Right atrium auricular region (tissue), 2 donors: ENCODE results near the gene SCAMP2. TPM values are rescaled to one million over a fixed set of nuclear protein-coding genes. Genes with fewer than 3 reads are reported as not detected.
A peak's percentile ranks its signal among the peaks of the same experiment; 100 is the strongest.

Experiments
- DNase-seq: peaks from one replicate; pipeline ENCODE4 v3.0.0-alpha.2; 2019; ENCODE audit warnings: low spot score
- H3K27ac ChIP-seq, 2 donors: fragments of 200-600 bp; sonication (generic); 1 replicate in 1 of 2; 2 replicates in 1 of 2; pipeline ENCODE4 v1.5.1; 2016 to 2019
- H3K27me3 ChIP-seq, 2 donors: fragments of 200-600 bp; sonication (generic); one replicate each; pipeline versions ENCODE4 v1.5.1 to v1.6.0; 2017 to 2019
- H3K36me3 ChIP-seq: fragments of 200-600 bp; sonication (generic); one replicate; pipeline ENCODE4 v1.5.1; 2016
- H3K4me1 ChIP-seq, 2 donors: fragments of 200-600 bp; sonication (generic); one replicate each; pipeline versions ENCODE4 v1.5.1 to v1.6.0; 2017 to 2019
- H3K4me3 ChIP-seq, 2 donors: fragments of 200-600 bp; sonication (generic); 1 replicate in 1 of 2; 2 replicates in 1 of 2; pipeline ENCODE4 v1.5.1; 2017 to 2019; ENCODE audit warnings: mild to moderate bottlenecking in 1 of 2, moderate library complexity in 1 of 2
- H3K9me3 ChIP-seq, 2 donors: fragments of 200-600 bp; sonication (generic); one replicate each; pipeline ENCODE4 v1.5.1; 2019
- total RNA-seq, 2 donors: library from RNA; depleted of rRNA; stranded (reverse); fragments of >200 nt; gene quantifications; one replicate each; pipeline ENCODE4 v1.1.0, GENCODE V29; 2016
- TF ChIP-seq, protein P1 (sequence below), 2 donors: fragments of 200-600 bp; sonication (generic); IDR thresholded peaks; one replicate each; pipeline ENCODE4 v1.5.1; 2019; ENCODE audit warnings: antibody characterized with exemption in 2 of 2

SCAMP2 gene
- total RNA-seq, 2 donors from 2014 or later = 72.3 to 80.9 TPM

DNA sequence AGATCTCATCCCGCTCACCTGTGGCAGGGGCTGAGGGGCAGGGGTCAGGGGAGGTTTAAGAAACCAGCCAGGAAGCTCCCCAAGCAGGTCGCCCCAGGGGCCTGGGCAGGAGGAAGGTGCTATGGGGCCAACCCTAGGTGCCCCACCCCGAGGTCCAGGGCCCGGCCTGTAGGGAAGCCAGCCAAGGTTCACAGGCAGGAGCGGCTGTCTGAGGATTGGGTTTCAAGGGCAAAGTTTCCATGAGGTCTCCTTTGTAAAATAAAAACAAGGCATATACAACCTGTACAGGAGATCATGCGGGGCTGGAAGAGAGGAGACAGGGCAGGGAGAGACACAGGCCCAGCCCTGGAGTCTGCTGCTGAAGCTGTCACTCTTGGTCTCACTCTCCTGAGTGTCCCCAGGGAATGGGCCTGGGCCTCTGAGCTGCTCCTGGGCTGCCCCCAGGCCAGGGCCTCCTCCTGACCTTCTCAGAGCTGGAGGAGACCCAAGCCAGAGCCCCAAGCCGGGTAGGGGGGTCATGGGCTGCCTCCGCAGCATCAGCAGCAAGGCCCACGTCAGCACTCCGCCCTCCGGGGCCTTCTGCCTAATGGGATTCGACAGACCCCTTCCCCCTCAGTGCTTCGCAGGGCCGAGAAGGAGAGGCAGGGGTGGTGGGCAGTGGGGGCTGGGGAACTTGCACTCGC is 41.2 kb downstream of the SCAMP2 start:
- TF ChIP-seq, protein P1, sequence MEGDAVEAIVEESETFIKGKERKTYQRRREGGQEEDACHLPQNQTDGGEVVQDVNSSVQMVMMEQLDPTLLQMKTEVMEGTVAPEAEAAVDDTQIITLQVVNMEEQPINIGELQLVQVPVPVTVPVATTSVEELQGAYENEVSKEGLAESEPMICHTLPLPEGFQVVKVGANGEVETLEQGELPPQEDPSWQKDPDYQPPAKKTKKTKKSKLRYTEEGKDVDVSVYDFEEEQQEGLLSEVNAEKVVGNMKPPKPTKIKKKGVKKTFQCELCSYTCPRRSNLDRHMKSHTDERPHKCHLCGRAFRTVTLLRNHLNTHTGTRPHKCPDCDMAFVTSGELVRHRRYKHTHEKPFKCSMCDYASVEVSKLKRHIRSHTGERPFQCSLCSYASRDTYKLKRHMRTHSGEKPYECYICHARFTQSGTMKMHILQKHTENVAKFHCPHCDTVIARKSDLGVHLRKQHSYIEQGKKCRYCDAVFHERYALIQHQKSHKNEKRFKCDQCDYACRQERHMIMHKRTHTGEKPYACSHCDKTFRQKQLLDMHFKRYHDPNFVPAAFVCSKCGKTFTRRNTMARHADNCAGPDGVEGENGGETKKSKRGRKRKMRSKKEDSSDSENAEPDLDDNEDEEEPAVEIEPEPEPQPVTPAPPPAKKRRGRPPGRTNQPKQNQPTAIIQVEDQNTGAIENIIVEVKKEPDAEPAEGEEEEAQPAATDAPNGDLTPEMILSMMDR (IDR thresholded peaks at IDR 0.05) = no peak
- no peak for DNase-seq
- Histone ChIP-seq H3K27me3 (no peaks in the 10 kb centered on the region), H3K4me3 (no peak overlapping the region), H3K36me3 (no peaks in the 10 kb centered on the region), H3K27ac (peak overlapping the region; percentile 59 to 81), H3K9me3 (no peaks in the 10 kb centered on the region), H3K4me1 (peaks cover 0 to 20% of the 10 kb centered on the region in 2 donors)

DNA sequence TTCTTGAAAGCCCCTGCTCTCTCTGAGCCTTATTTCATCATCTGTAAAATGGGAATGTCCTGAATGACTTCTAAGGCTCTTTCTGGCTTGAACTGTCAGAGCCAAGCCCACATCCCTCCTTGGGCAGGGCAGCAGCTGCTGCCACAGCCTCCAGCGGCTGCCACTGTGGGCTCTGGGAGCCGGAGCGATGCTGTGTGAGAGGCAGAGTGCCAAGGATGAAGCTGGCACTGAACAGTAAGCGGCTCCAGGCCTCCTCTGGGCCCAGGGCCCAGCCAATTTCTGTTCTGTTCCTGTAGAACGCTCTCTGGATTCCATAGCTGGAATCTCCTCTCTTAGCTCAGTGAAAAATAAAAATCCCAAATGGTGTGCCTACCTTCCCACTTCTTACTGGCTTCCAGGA is 42.3 kb downstream of the SCAMP2 start:
- H3K36me3 ChIP-seq = no peaks in the 10 kb centered on the region
- H3K9me3 ChIP-seq = no peaks in the 10 kb centered on the region
- no peak overlapping the region for H3K4me3 ChIP-seq
- H3K4me1 ChIP-seq = peaks cover 0 to 28% of the 10 kb centered on the region in 2 donors
- H3K27me3 ChIP-seq = no peaks in the 10 kb centered on the region
- TF ChIP-seq, protein P1 (IDR thresholded peaks at IDR 0.05) = no peak
- DNase-seq = no peak
- H3K27ac ChIP-seq = peak overlapping the region; percentile 59 to 81

DNA sequence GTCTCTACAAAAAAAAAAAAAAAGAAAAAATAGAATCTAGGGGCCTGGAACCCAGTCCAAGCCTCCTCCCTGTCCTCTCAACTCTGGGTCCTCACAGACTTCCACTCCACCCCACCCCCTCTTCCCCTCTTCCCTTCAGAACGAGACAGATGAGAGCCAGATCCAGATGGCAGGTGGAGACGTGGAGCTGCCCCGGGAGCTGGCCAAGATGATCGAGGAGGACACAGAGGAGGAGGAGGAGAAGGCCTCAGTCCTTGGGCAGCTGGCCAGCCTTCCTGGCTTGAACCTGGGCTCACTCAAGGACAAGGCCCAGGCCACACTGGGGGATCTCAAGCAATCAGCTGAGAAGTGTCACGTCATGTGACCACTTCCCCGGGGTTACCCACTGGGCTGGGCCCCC is 43.2 kb downstream of the SCAMP2 start:
- Histone ChIP-seq H3K27ac (peak overlapping the region in 1 of 2 donors; percentile 59), H3K4me1 (peaks cover 0 to 28% of the 10 kb centered on the region in 2 donors), H3K4me3 (no peak overlapping the region), H3K9me3 (no peaks in the 10 kb centered on the region), H3K36me3 (no peaks in the 10 kb centered on the region), H3K27me3 (no peaks in the 10 kb centered on the region)
- TF ChIP-seq, protein P1 (IDR thresholded peaks at IDR 0.05) = no peak
- no peak for DNase-seq

DNA sequence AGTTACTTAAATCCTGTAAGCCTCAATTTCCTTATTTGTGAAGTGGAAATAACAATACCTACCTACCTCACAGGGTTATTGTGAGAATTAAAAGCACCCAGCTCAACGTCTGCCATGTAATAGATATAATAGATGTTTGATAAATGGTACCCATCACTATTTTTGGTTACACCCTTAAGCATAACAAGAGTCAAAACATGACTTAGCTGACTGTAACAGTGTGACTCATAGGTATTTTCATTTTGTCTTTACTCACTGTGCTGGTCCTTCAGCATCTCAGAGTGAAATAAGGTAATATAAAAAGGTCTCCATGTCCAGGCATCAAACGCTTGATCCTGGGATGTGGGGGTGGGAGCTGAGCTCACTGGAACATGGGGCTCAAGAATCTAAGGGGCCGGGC is 43.7 kb downstream of the SCAMP2 start:
- H3K9me3 ChIP-seq = no peaks in the 10 kb centered on the region
- DNase-seq = no peak
- H3K27ac ChIP-seq = no peak overlapping the region
- peaks cover 0 to 28% of the 10 kb centered on the region in 2 donors for H3K4me1 ChIP-seq
- no peaks in the 10 kb centered on the region for H3K36me3 ChIP-seq
- H3K27me3 ChIP-seq = no peaks in the 10 kb centered on the region
- no peak overlapping the region for H3K4me3 ChIP-seq
- TF ChIP-seq, protein P1 (IDR thresholded peaks at IDR 0.05) = no peak

DNA sequence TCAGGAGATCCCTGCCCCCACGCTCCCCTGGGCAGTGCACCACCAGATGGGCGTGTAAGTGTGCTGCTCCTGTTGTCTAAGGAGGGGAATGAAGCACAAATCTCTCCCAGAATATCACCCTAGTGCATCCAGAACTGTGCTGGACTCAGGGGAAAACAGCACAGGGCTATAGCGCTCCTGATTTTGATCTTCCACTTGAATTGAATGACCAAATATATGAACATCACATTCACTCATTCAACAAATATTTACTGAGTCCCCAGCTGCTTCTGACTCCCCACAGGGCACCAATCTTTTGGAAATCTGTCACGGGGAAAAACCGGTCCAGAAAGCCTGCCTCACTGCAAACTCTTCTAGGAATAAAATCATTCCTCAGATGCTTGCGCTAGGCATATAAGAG is 44.3 kb downstream of the SCAMP2 start:
- Histone ChIP-seq H3K27ac (no peak overlapping the region), H3K4me3 (no peak overlapping the region), H3K27me3 (no peaks in the 10 kb centered on the region), H3K9me3 (no peaks in the 10 kb centered on the region), H3K4me1 (peaks cover 0 to 28% of the 10 kb centered on the region in 2 donors), H3K36me3 (no peaks in the 10 kb centered on the region)
- TF ChIP-seq, protein P1 (IDR thresholded peaks at IDR 0.05) = no peak
- DNase-seq = no peak

DNA sequence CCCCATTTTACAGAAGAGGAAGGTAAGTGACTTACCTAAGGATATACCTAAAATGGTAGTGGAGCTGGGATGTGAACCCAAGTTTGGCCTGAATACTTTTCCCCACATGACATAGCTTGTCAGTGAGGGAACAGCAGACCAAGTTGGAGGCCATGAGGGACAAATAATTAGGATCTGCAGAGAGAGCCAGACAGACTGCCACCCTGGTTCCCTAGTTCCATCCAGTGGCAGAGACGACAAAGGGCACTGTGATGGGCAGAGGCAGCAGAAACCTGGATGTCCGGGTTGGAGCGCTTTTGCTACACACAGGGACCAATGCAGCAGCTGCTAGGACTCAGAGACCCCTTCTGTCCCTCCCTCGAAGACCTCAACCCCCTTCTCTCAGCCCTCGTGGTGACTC is 45.6 kb downstream of the SCAMP2 start:
- Histone ChIP-seq H3K9me3 (no peaks in the 10 kb centered on the region), H3K27me3 (no peaks in the 10 kb centered on the region), H3K36me3 (no peaks in the 10 kb centered on the region), H3K4me1 (peaks cover 0 to 28% of the 10 kb centered on the region in 2 donors), H3K27ac (no peak overlapping the region), H3K4me3 (no peak overlapping the region)
- DNase-seq = no peak
- TF ChIP-seq, protein P1 (IDR thresholded peaks at IDR 0.05) = no peak
